HG03442 (cell line): ENCODE measurements around the gene LRRC42.

Experiments
- ATAC-seq: cut with Tn5 transposase; IDR thresholded peaks from one replicate; pipeline ENCODE4 v1.9.1; 2021; ENCODE audit warnings: mild to moderate bottlenecking, moderate library complexity; ENCODE audit not compliant: unreplicated experiment

Gene LRRC42

DNA sequence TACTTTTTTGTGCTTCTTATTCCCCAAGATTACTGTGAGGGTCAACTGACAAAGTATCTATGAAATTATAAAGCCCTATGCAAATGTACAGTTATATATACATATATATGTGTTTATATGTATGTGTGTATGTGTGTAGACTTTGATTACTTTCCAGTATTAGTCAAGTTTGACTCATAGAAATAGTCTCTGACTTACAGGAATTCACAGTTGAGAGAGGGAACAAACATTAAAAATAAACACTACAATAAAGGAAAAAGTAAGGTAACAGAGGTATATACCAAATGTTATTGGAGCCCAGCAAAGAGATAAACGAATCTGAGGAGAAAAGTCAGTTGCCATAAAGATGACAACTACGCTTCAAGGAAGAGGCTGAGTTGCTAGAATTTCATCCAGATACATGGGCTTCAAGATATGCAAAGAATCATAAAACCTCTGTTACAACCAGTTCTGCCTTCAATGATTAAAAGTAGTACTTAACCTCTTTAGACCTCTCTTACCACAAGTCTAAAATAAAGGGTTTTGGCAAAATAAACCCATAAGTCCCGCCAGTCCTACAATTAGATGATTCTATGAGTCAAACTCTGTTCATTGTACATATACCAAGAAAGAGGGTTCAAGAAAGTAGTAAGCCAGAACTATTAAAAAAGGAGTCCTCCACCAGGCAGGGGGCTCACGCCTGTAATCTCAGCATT, 7.9 kb upstream of the LRRC42 start:
- ATAC-seq = no peak

DNA sequence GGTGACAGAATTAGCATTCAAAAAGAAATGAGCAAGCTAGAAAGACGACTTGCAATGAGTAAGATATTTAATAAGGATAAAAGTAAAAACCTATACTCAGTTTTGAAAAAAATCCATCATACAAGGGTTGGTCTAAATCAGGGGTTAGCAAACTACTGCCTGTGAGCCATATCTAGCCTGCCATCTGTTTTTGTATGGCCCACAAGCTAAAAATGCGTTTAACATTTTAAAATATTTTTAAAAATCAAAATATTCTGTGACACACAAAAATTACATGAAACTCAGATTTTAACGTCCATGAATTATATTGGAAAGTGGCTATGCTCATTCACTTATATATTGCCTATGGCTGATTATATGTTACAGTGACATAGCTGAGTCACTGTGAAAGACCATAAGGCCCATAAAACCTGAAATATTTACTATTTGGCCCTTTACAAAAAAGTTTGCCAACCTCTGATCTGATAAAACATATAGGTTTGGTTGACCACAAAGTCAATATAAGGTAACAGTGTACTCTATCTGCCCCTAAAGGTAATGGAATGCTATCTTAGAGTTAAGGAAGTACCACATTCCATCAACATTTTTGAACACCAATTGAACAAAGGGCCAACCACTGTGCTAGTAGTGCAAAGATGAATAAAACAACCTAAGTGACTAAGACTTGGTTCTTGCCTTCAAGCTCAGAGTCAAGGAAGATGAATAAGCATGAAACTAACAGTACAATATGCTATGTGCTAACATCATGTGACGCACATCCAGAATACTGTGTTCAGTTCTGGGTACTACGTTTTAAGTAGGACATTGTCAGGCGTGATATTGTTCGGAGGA, 3.8 kb upstream of the LRRC42 start:
- ATAC-seq = no peak

DNA sequence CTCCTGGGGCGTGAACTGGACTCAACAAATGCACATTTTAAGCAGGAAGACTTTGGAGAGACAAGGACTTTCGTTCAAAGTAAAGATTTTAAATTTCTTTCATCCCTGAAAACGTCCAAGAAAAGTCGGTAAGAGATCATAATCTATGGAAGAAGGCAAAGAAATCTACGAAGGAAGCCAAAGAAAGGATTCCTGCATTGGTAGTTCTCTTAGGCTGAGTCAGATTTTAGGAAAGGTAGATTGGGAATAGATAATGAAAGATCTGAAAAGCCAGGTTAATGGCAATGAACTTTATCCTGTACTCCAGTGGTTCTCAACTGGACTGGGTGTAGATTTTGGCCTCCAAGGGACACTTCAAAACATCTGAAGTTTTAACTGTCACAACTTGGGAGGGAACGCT, 3.1 kb upstream of the LRRC42 start:
- ATAC-seq = no peak

GRCh38 chr1:53943490-53944043, 2.6 kb upstream of the LRRC42 start:
- no peak for ATAC-seq

DNA sequence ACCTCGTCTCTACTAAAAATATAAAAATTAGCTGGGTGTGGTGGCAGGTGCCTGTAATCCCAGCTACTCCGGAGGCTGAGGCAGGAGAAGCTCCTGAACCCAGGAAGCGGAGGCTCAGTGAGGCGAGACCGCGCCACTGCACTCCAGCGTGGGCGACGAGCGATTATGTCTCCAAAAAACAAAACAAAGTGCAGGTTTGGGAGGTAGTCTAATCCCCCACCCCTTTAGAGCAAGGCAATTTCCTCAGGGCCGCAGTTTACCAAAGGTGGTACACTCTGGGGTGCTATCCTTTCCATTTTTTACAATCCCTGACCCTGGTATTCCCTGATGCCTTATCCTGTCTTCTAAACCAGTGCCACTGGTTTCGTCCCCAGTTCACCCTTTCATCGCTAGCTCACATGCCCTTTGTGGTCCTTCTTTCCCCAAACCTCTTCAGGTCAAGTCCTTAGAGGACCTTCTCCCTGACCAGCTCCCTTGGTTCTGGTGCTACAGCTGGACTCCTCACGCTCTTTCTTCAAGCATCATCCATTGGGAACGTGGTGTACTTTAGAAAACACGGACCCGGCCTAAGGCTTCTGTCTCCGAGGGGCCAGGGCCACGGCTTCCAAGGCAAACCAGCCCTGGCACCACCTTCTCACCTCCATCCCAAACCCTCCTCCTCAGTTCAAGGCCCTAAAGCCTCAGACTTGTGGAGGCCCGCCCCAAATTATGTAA, 1.5 kb upstream of the LRRC42 start:
- no peak for ATAC-seq

DNA sequence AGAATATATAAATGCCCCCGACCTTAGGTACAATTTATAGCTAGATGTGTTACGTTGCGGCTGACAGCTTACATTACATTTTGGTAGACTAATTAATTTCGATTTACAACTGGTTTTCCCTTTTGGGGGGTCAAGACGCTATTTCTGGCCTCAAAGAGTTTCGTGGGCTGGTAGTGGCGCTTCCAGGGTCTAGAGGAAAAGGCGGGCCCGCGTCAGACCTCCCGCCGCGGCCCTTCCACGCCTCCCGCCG, 1.0 kb upstream of the LRRC42 start:
- no peak for ATAC-seq

DNA sequence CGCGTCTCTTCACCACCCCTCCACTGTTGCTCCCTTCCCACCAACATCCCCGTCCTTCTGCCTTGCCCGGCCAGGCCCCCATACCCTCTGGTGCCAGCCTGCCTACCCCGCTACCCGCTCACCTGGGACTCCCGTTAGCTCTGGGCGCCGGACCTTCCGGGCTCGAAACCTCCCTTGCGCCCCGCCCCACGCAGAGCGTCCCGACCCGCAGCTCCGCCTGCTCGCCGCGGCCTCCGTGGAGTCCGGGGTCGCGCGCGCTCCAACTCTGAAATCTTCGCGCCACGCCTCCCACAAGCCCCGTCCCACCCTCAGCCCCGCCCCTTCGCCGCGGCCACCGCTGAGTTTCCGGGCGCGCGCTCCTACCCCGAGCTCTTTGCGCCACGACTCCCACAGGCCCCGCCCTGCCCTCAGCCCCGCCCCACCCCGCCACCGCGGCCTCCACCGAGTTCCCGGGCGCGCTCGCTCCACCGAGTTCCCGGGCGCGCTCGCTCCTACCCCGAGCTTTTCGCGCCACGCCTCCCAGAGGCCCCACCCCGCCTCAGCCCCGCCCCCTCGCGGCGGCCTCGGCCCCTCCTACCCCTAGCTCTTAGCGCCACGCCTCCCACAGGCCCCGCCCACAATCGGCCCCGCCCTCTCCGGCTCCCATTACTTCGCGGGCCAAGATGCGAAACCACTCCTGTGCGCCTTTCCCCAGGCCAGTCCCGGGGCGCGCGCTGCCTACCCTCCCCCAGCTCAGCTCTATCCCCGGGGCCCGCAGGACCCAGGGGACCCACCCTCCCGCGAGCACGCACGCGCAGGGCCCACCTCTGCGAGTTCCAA, 508 bp upstream of the LRRC42 start, which contains the start of gene IFT25:
IFT25 (minus strand) TSS at position 267 of the 819 bp plus-strand sequence. CDS start 5,617 bp downstream, outside the sequence.
- peak; percentile 62 for ATAC-seq

- no peak for ATAC-seq
Observed at GRCh38 chr1:53947172-53947907, 1.2 kb downstream of the LRRC42 start.

GRCh38 chr1:53948291-53948690, 2.1 kb downstream of the LRRC42 start:
- no peak for ATAC-seq

DNA sequence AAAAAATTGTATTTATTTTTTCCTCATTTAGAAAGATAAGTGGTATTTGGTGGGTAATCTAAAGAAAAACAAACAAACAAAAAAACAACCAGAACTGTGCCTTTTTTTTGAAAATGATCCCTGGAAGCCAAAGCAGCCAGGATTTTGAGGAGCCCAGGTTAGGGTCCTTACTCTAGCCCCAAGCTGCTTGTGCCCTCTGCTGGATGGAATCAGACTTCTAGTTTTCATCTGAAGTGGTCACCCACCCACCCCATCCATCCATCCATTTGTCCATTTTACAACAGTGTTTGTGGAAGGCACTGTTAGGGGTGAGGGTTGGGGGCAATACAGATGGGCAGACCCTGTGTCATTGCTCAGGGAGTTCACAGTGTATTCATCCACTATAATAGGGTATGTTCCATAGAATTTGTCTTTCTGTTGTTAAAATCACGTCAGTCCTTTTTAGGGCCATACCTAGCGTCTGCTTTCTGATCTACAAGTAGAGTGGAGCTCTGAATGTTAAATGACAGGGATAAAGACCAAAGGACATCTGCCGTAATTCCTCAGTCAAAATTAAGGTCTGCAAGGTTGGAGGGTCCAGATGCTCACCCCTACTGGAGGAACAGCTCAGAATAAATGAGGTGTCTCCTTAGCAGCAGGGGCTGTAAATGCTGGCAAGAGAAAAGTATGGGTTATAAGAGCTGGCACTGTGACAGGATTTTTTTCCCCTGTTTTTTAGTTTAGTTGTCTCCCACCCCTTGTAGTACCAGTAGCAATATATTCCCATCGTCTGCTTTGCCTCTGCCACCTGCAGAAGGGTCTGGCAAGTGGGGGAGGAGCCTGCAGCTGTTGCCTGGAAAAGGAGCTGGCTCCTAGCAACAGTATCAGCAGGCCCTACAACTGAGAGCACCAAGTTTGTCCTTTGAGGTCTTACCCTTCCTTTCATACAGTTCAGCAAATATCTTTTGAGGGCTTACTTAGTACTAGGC, 3.2 kb downstream of the LRRC42 start:
- no peak for ATAC-seq

- no peak for ATAC-seq
Observed at GRCh38 chr1:53951697-53952096, 5.5 kb downstream of the LRRC42 start.

DNA sequence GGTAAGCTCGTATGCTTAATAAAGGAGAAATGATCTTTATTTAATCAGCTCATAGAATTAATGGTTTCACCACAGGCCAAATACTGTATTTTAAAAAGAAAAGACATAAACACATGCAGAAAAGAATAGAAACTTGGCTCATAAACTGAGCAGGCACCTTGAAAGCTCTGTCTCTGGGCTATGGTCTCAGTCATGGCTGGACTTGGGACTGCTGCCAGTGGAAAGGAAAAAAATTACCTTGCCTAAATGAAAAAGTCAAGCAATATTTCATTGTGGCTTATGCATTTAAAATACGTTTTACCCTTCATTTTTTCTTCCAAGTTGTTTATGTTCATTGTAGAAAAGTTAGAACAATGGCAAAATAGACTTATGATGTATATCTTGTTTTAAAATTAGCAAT, 8.0 kb downstream of the LRRC42 start:
- no peak for ATAC-seq

DNA sequence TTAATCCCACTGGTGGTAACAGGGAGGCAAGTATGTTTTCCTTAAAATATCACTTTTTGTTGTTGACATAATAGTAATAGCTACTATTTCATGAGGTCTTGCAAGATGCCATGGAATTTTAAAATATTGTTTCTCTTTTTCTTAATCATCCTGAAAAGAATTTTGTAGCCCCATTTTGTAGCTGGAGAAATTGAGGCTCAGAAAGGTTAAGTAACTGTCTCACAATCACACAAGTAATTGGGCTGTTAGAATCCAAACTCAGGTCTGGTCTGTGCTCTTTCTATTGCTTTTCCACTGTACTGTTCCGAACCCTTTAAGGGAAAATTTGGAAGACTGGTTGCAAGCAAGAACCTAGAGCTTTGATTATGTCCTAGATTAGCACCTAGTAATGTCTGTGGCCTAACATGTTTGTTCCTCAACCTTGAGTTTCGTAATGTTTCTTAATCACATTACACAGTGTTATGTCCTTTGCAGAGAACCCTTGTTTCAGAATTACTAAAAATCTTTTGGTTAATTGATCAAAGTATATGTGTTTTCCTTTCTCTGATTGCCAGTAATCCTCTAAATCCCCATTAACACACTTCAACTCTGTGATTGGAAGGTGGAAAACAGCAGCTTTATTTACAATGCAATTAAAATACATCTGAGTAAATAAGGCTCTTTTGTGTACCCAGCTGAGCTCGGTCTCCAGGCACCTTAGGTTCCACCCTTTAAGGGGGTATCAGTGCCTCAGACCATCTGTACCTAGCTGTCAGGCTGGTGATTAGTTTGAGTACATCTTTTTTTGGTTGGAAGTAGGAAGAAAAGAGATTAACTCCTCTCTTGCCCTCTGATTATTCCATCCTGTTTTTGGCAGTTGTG, 10.4 kb downstream of the LRRC42 start:
- no peak for ATAC-seq

GRCh38 chr1:53957194-53957818, 11.2 kb downstream of the LRRC42 start:
- ATAC-seq = no peak

DNA sequence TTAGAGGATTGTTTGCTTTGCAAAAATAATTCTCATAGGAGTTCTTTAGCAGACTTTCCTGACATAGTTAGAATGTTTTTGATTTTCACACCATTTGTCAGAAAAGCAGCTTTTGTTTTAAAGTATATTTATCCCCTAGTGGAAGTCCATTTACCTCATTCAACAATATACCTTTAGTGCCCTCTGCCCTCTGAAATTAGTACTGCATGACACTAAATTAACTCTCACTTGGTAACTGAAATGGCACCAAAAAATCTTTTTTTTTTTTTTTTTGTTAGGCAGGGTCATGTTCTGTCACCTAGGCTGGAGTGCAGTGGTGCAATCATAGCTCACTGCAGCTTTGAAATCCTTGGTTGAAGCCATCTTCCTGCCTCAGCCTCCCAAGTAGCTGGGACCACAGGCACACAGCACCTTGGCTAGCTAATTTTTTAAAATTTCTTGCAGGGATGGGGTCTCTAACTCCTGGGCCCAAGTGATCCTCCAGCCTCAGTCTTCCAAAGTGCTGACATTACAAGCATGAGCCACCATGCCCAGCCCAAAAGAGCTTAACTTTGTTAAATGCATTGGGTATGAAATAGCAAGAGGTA, 13.6 kb downstream of the LRRC42 start:
- ATAC-seq = no peak

DNA sequence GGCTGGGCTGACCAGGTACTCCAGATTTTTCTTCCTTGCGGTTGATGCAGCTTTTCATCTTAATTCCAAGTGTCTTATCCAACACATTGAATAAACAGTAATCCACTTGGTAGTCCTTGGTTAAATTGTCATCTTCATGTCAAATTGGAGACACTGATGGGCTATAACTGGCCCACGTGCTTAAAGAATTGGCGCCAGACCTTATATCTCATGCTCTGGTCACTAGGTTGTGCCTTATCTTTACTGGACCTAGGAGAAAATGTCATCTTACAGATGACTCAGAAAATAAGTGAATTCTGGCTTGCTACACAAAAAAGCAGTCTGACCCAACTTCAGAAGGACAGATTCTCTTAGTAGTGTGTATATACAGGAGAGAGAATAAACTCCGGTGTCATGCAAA, 16.2 kb downstream of the LRRC42 start:
- ATAC-seq = no peak

DNA sequence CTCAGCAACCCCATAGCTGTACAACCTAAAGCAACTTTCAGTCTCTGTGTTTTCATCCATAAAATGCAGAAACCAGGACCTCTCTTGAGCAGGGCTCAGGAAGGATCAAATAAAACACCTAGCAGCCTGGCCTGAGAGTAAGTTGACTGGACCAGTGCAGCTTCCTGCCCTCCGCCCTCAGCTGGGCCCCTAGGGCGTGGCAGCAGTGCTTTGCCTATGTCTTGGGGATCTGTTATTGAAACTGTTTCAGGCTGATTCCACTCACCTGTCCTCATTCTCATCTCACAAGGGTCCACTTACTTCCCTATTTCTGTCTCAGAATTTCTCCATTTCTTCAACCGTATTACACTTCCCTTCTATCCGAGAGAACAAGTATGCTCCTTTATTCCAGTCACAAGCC, 17.3 kb downstream of the LRRC42 start:
- ATAC-seq = no peak
